Psoas muscle (tissue), 8 donors: ENCODE data around the gene PAQR3. TPM values are rescaled to one million over a fixed set of nuclear protein-coding genes. Genes with fewer than 3 reads are reported as not detected.

Experiments used
- ATAC-seq, 4 donors: fragments of 200-7000 bp; cut with Tn5 transposase; one replicate each; pipeline ENCODE4 v1.9.1; 2020; ENCODE audit warnings: moderate library complexity in 3 of 4, mild to moderate bottlenecking in 2 of 4
- DNase-seq, 2 donors: peaks; one replicate each; pipeline ENCODE4 v3.0.0-alpha.2; 2020
- H3K27ac ChIP-seq: fragments of 200-600 bp; one replicate; pipeline ENCODE4 v1.8.0; 2022
- H3K27me3 ChIP-seq, 3 donors: fragments of 200-600 bp in 1 of 3; one replicate each; pipeline versions ENCODE4 v1.6.1 to v1.8.0; 2013 to 2022; ENCODE audit warnings: low read length in 2 of 3, mild to moderate bottlenecking in 2 of 3, moderate library complexity in 1 of 3; ENCODE audit not compliant: insufficient read depth in 3 of 3
- H3K36me3 ChIP-seq, 2 donors: fragments of 200-600 bp in 1 of 2; one replicate each; pipeline versions ENCODE4 v1.6.1 to v1.8.0; 2013 to 2022; ENCODE audit warnings: low read depth in 1 of 2, mild to moderate bottlenecking in 1 of 2, moderate library complexity in 1 of 2; ENCODE audit not compliant: insufficient read depth in 1 of 2
- H3K4me1 ChIP-seq: fragments of 200-600 bp; one replicate; pipeline ENCODE4 v1.8.0; 2022
- H3K4me3 ChIP-seq: fragments of 200-600 bp; one replicate; pipeline ENCODE4 v1.8.0; 2022; ENCODE audit warnings: mild to moderate bottlenecking
- H3K9me3 ChIP-seq: fragments of 200-600 bp; one replicate; pipeline ENCODE4 v1.8.0; 2022
- CTCF ChIP-seq: fragments of 200-600 bp; IDR thresholded peaks from one replicate; pipeline ENCODE4 v1.8.0; 2022; ENCODE audit warnings: antibody characterized with exemption
- WGBS, 3 donors: extraction: QIAGEN DNeasy Blood & Tissue Kit; methylation state at CpG; one replicate each; pipeline versions ENCODE4 v1.1.6 to v1.1.7; 2013; 5-methylcytosine and 5-hydroxymethylcytosine counted together
- intact Hi-C, 2 donors: fragments of 100-400 bp; cut with DNase I; formaldehyde crosslinking; loops; one replicate each; pipeline versions ENCODE4 v1.11.0 to v1.14.2; 2022
- polyA plus RNA-seq, 3 donors: library from polyadenylated mRNA; stranded (reverse); fragments of 200-250 nt; gene quantifications; one replicate each; pipeline ENCODE4 v1.2.3, GENCODE V29; 2013
- total RNA-seq, 4 donors: library from RNA; stranded (reverse); fragmentation: NEBNext Ultra II Directional in 2 of 4; extraction: Animal tissue kit (Norgen Biotek cat#: 25700) in 2 of 4; gene quantifications; one replicate each; pipeline versions ENCODE4 v1.2.1 to v1.2.4, GENCODE V29; 2021 to 2023
- donor health status: healthy with polysubstance abuse.
- donor health status: DM: no; HTN: no; CAD: no; lungs with moderate emphysema.
- donor health status: Bipolar disorder and iron deficiency.
- donor health status: healthy.
- donor health status: DM: yes; HTN: yes; CAD: no.
- donor health status: DM: no; HTN: no; CAD: no.
- donor health status: DM: no; HTN: no; CAD: no.
- donor health status: DM: yes; HTN: yes; CAD: no.

The PAQR3 gene
- total and polyA plus RNA-seq, 7 donors = 3.9 to 10.7 (median 6.1) TPM

- intact Hi-C loops = no loop called here
Measured at GRCh38 chr4:78904143-78904542, 35.1 kb downstream of the PAQR3 start.

GRCh38 chr4:78902298-78902697, 36.9 kb downstream of the PAQR3 start:
- DNase-seq (no peak), ATAC-seq (no peak)
- WGBS, 3 donors = 81 to 84% (median 82%) methylated on average over 1 of the region's 1 CpG
- TF ChIP-seq CTCF = no peak
- H3K4me3 ChIP-seq = no peak overlapping the region
- no peaks in the 10 kb centered on the region for H3K9me3 ChIP-seq
- intact Hi-C loops = no loop called here
- H3K27me3 ChIP-seq = no peaks in the 10 kb centered on the region
- H3K4me1 ChIP-seq = no peaks in the 10 kb centered on the region
- no peak overlapping the region for H3K27ac ChIP-seq
- H3K36me3 ChIP-seq = peaks cover 0 to 1% of the 10 kb centered on the region in 2 donors

More at GRCh38 chr4:78904143-78904542, 35.1 kb downstream of the PAQR3 start:
- ATAC-seq (no peak), DNase-seq (no peak)
- Histone ChIP-seq H3K9me3 (no peaks in the 10 kb centered on the region), H3K27me3 (no peaks in the 10 kb centered on the region), H3K27ac (no peak overlapping the region), H3K36me3 (no peaks in the 10 kb centered on the region), H3K4me3 (no peak overlapping the region), H3K4me1 (peaks cover 3% of the 10 kb centered on the region)
- no peak for TF ChIP-seq CTCF
- whole genome bisulfite sequencing, 3 donors = 74 to 89% (median 79%) methylated on average over 1 of the region's 1 CpG

GRCh38 chr4:78901882-78902281, 37.4 kb downstream of the PAQR3 start:
- H3K36me3 ChIP-seq = peaks cover 0 to 4% of the 10 kb centered on the region in 2 donors
- H3K27ac ChIP-seq = no peak overlapping the region
- no peak overlapping the region for H3K4me3 ChIP-seq
- WGBS, 3 donors = 85 to 92% (median 88%) methylated on average over 2 of the region's 2 CpGs
- no peaks in the 10 kb centered on the region for H3K9me3 ChIP-seq
- H3K4me1 ChIP-seq = no peaks in the 10 kb centered on the region
- TF ChIP-seq CTCF = no peak
- ATAC-seq = no peak
- H3K27me3 ChIP-seq = no peaks in the 10 kb centered on the region
- DNase-seq = no peak
- intact Hi-C loops = no loop called here

- DNase-seq = no peak
- H3K9me3 ChIP-seq = no peaks in the 10 kb centered on the region
- no peak for TF ChIP-seq CTCF
- no peak overlapping the region for H3K4me3 ChIP-seq
- H3K27me3 ChIP-seq = no peaks in the 10 kb centered on the region
- intact Hi-C loops = no loop called here
- ATAC-seq = no peak
- peaks cover 0 to 22% of the 10 kb centered on the region in 2 donors for H3K36me3 ChIP-seq
- H3K4me1 ChIP-seq = no peaks in the 10 kb centered on the region
- H3K27ac ChIP-seq = no peak overlapping the region
Measured at GRCh38 chr4:78899302-78899701, 39.9 kb downstream of the PAQR3 start.

GRCh38 chr4:78889955-78890354, 49.3 kb downstream of the PAQR3 start:
- intact Hi-C loops = no loop called here

More at GRCh38 chr4:78889955-78890354, 49.3 kb downstream of the PAQR3 start:
- no peaks in the 10 kb centered on the region for H3K9me3 ChIP-seq
- no peak for ATAC-seq
- DNase-seq = no peak
- H3K27ac ChIP-seq = no peak overlapping the region
- H3K4me3 ChIP-seq = no peak overlapping the region
- no peaks in the 10 kb centered on the region for H3K27me3 ChIP-seq
- no peaks in the 10 kb centered on the region for H3K4me1 ChIP-seq
- peaks cover 0 to 52% of the 10 kb centered on the region in 2 donors for H3K36me3 ChIP-seq
- no peak for TF ChIP-seq CTCF
